Neural crest cell (in vitro differentiated cells): Measurements from ENCODE around the gene SIPA1L3. TPM values are rescaled to one million over a fixed set of nuclear protein-coding genes. Genes with fewer than 3 reads are reported as not detected.
A peak's percentile ranks its signal among the peaks of the same experiment; 100 is the strongest.

ENCODE experiments used
- DNase-seq: peaks from one replicate; pipeline ENCODE4 v3.0.0; 2021; ENCODE audit warnings: low read depth, mixed read lengths, low spot score
- H3K27ac Mint-ChIP-seq: one replicate; pipeline ENCODE4 v1.8.0; 2021; ENCODE audit warnings: mild to moderate bottlenecking, mixed read lengths; ENCODE audit not compliant: unreplicated experiment
- H3K27me3 Mint-ChIP-seq: 2 replicates; pipeline ENCODE4 v1.8.0; 2021; ENCODE audit warnings: low read depth, mild to moderate bottlenecking, mixed read lengths
- H3K36me3 Mint-ChIP-seq: 2 replicates; pipeline ENCODE4 v1.8.0; 2021; ENCODE audit warnings: low read depth, mild to moderate bottlenecking, mixed read lengths
- H3K4me1 Mint-ChIP-seq: 2 replicates; pipeline ENCODE4 v1.8.0; 2021; ENCODE audit warnings: mixed read lengths
- H3K4me3 Mint-ChIP-seq: one replicate; pipeline ENCODE4 v1.8.0; 2021; ENCODE audit warnings: mild to moderate bottlenecking, mixed read lengths
- H3K9me3 Mint-ChIP-seq: 2 replicates; pipeline ENCODE4 v1.8.0; 2021; ENCODE audit warnings: mixed read lengths
- total RNA-seq: library from RNA; stranded (reverse); gene quantifications from 2 replicates; pipeline ENCODE4 v1.2.1, GENCODE V29; 2021
- TF ChIP-seq, protein P1 (sequence below): fragments of 200-600 bp; sonication (generic); conservative IDR thresholded peaks from 2 replicates; pipeline ENCODE4 v1.5.0; 2021; ENCODE audit warnings: antibody characterized with exemption, mild to moderate bottlenecking

The SIPA1L3 gene
- total RNA-seq, 1 donor from 2014 or later = 41.2 TPM

DNA sequence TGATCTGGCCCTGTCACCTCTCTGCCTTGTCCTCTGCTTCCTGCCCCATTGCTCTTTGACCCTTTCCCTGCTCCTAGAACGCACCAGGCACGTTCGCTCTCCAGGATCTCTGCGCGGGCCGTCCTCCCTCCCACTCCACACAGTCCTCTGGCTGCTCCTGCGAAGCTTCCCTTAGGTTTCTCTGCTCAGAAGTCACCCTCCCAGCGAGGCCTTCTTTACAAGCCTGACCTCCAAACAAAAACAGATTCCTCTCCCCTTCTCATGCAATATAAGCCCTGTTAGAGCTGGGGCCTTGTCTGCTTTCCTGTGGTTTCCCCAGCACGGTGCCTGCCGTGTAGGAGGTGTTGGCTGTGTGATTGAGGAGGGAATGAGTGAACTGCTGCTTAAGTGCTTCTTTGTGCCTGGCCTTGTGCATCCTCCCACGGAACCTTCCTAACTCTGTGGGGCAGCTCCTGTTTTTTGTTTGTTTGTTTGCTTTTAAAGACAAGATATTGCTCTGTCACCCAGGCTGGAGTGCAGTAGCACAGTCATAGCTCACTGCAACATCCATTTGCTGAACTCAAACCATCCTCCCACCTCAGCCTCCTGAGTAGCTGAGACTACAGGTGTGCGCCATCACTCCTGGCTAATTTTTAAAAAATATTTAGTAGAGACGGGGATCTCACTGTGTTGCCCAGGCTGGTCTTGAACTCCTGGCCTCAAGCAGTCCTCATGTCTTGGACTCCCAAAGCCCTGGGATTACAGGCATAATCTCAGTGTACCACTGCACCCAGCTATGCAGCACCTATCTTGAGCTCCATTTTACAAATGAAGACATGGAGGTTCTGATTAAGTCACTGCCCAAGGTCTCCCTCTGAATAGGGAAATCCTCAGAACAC is 82.0 kb downstream of the SIPA1L3 start:
- TF ChIP-seq, protein P1, sequence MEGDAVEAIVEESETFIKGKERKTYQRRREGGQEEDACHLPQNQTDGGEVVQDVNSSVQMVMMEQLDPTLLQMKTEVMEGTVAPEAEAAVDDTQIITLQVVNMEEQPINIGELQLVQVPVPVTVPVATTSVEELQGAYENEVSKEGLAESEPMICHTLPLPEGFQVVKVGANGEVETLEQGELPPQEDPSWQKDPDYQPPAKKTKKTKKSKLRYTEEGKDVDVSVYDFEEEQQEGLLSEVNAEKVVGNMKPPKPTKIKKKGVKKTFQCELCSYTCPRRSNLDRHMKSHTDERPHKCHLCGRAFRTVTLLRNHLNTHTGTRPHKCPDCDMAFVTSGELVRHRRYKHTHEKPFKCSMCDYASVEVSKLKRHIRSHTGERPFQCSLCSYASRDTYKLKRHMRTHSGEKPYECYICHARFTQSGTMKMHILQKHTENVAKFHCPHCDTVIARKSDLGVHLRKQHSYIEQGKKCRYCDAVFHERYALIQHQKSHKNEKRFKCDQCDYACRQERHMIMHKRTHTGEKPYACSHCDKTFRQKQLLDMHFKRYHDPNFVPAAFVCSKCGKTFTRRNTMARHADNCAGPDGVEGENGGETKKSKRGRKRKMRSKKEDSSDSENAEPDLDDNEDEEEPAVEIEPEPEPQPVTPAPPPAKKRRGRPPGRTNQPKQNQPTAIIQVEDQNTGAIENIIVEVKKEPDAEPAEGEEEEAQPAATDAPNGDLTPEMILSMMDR = no peak
- Mint-ChIP-seq H3K4me3 (peak overlapping the region; percentile 9), H3K27ac (peak overlapping the region; percentile 21), H3K4me1 (peaks cover 23% of the 10 kb centered on the region), H3K36me3 (no peaks in the 10 kb centered on the region), H3K27me3 (no peaks in the 10 kb centered on the region), H3K9me3 (no peaks in the 10 kb centered on the region)
- DNase-seq = no peak

DNA sequence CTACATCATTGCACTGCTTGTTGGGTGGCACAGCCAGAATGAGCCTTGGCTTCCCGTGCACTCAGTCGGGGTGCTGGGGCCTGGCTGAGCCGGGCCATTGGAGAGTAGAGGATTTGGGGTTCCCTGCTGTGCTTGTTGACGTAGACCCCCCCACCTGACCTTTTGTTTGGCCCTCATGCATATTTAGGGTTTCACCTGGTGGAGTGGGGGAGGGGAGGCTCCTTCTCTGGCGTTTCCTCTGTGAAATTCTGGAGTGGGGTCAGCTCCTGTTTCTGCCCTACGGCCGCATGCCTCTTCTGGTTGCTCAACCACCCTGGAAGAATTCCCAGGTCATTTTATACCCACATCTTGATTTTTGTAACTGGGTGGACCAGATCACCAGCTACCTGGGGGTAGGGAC is 82.8 kb downstream of the SIPA1L3 start:
- no peaks in the 10 kb centered on the region for H3K27me3 Mint-ChIP-seq
- TF ChIP-seq, protein P1 = no peak
- H3K27ac Mint-ChIP-seq = no peak overlapping the region
- H3K4me3 Mint-ChIP-seq = no peak overlapping the region
- DNase-seq = no peak
- H3K4me1 Mint-ChIP-seq = peaks cover 15% of the 10 kb centered on the region
- H3K36me3 Mint-ChIP-seq = peaks cover 2% of the 10 kb centered on the region
- H3K9me3 Mint-ChIP-seq = no peaks in the 10 kb centered on the region

DNA sequence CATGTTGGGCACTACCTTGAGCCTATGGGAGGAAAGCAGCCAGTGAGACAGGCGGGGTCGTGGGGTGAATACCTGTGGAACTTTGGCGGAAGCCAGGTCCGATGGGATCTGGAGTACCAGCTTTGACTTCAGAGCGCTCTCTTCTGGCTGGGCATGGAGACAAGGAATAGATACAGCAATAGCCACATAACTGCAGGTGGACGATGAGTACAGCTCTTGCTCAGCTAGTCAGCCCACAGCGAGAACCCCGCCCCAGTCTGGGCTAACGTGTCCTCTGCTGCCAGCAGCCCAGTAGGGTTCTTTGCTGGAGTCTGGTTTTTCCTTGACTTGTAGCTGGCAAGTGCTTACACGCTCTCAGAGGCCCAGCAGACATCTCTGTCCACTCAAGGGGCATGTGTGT is 83.4 kb downstream of the SIPA1L3 start:
- H3K4me1 Mint-ChIP-seq = peaks cover 14% of the 10 kb centered on the region
- H3K36me3 Mint-ChIP-seq = peaks cover 2% of the 10 kb centered on the region
- DNase-seq = no peak
- no peak overlapping the region for H3K4me3 Mint-ChIP-seq
- no peaks in the 10 kb centered on the region for H3K9me3 Mint-ChIP-seq
- TF ChIP-seq, protein P1 = no peak
- H3K27ac Mint-ChIP-seq = no peak overlapping the region
- no peaks in the 10 kb centered on the region for H3K27me3 Mint-ChIP-seq

DNA sequence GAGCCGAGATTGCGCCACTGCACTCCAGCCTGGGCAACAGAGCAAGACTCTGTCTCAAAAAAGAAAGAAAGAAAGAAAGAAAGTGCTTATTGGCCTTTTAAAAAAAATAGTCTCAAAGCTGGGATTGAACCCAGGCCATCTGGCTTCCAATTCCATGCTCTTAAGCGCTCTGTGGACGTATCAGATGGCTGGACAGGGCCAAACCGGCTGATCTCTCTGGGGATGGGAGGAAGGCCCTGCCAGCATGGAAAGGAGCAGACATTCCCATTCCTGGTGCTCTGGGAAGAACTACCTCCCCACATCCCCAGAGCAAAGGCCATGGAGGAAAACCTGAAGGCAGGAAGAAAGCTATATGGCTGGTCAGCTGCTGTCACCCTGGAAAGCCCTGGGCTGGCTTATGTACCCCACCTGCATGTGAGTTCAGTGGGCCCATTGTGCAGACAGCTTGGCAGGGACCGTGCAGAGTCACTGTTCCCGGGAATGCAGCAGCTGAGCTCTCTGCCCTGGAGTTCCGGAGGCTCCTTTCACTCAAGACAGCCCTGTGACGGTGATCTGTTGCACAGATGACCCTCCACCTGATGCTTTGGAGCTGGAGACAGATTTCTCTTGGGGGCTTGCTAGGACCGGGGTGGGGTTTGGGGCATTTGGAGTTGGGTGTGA is 84.3 kb downstream of the SIPA1L3 start:
- Mint-ChIP-seq H3K4me1 (peaks cover 14% of the 10 kb centered on the region), H3K27ac (peak overlapping the region; percentile 50), H3K4me3 (no peak overlapping the region), H3K27me3 (no peaks in the 10 kb centered on the region), H3K9me3 (no peaks in the 10 kb centered on the region), H3K36me3 (peaks cover 2% of the 10 kb centered on the region)
- DNase-seq = no peak
- TF ChIP-seq, protein P1 = no peak

DNA sequence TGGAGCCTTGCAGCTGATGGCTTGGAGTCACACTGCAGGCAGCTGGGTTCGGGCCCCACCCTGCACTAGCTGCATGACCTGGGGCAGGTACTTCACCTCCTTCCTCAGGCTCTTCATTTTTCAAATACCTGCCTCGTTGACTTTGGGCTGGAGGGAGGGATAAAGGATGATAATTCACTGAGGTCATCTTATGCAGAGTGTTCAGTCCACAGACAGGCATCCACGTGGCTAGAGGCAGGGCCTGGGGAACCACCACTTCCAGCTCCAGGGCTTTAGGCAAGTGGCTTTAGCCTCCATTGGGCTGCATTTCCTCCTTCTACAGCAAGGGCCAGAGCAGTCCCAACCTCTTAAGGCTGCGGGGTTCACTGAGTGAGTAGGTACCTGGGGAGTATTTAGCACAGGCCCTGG is 84.8 kb downstream of the SIPA1L3 start:
- Mint-ChIP-seq H3K27ac (no peak overlapping the region), H3K4me1 (peaks cover 14% of the 10 kb centered on the region)

More for the DNA sequence above, 84.8 kb downstream of the SIPA1L3 start:
- no peaks in the 10 kb centered on the region for H3K27me3 Mint-ChIP-seq
- no peak overlapping the region for H3K4me3 Mint-ChIP-seq
- peaks cover 2% of the 10 kb centered on the region for H3K36me3 Mint-ChIP-seq
- TF ChIP-seq, protein P1 = no peak
- no peaks in the 10 kb centered on the region for H3K9me3 Mint-ChIP-seq
- no peak for DNase-seq
